K562 (cell line): Measurements from ENCODE around the gene DGCR6L. TPM values are rescaled to one million over a fixed set of nuclear protein-coding genes. Genes with fewer than 3 reads are reported as not detected.
A peak's percentile ranks its signal among the peaks of the same experiment; 100 is the strongest.

Source experiments
- ETS1 ChIP-seq: conservative IDR thresholded peaks from 2 replicates; pipeline ENCODE4 v1.6.1; 2011; ENCODE audit warnings: low read depth, mild to moderate bottlenecking, low read length; ENCODE audit not compliant: control insufficient read depth
- ETS2 ChIP-seq: IDR thresholded peaks from 2 replicates; pipeline ENCODE4 v1.6.1; 2016; ENCODE audit warnings: borderline replicate concordance, missing genetic modification characterization, mild to moderate bottlenecking, moderate library complexity, missing compliant biosample characterization; ENCODE audit not compliant: poor library complexity, severe bottlenecking
- FOXA1 ChIP-seq: fragments of 450-650 bp; IDR thresholded peaks from 2 replicates; pipeline ENCODE4 v1.6.1; 2016; ENCODE audit warnings: mild to moderate bottlenecking, borderline replicate concordance
- HMGXB4 ChIP-seq: sonication (generic); formaldehyde crosslinking; IDR thresholded peaks from 2 replicates; pipeline ENCODE4 v1.8.1; 2023; ENCODE audit warnings: mild to moderate bottlenecking, missing genetic modification reagents
- KDM5B ChIP-seq: fragments of 200-600 bp; sonication (generic); IDR thresholded peaks from 2 replicates; pipeline ENCODE4 v1.6.1; 2012; ENCODE audit warnings: low read depth, mild to moderate bottlenecking, moderate library complexity, low read length, control low read depth, inconsistent platforms; ENCODE audit not compliant: insufficient replicate concordance
- MAZ ChIP-seq, 2 experiments: fragments of 450-650 bp in 1 of 2; sonication (generic) in 1 of 2; formaldehyde crosslinking; IDR thresholded peaks in 1 of 2; conservative IDR thresholded peaks in 1 of 2; 2 replicates each; pipeline versions ENCODE4 v1.4.0 to v1.5.0; 2020; ENCODE audit warnings: mild to moderate bottlenecking in 1 of 2, missing genetic modification reagents in 1 of 2
- MYC ChIP-seq, 2 experiments: fragments of 250-450 bp in 1 of 2; sonication (Bioruptor Pico) in 1 of 2; IDR thresholded peaks; 2 replicates each; pipeline versions ENCODE4 v1.5.1 to v1.6.1; 2012 to 2021; ENCODE audit warnings: low read depth in 2 of 2, borderline replicate concordance in 1 of 2, improper control_type of control experiment in 1 of 2, low read length in 1 of 2, mild to moderate bottlenecking in 1 of 2, moderate library complexity in 1 of 2
- ZNF134 ChIP-seq: fragments of 250-450 bp; sonication (Bioruptor Pico); conservative IDR thresholded peaks from 2 replicates; pipeline ENCODE4 v1.4.0; 2020
- ZNF592 ChIP-seq: fragments of 450-650 bp; IDR thresholded peaks from 2 replicates; pipeline ENCODE4 v1.6.1; 2017; ENCODE audit warnings: antibody characterized with exemption, mild to moderate bottlenecking
- ZNF609 ChIP-seq: sonication (generic); formaldehyde crosslinking; IDR thresholded peaks from 2 replicates; pipeline ENCODE4 v1.8.1; 2023; ENCODE audit warnings: missing genetic modification reagents, mild to moderate bottlenecking, borderline replicate concordance
- polyA plus RNA-seq, 8 experiments: library from polyadenylated mRNA; depleted of rRNA in 4 of 8; stranded (reverse) in 5 of 8; unstranded in 3 of 8; fragments of >200 nt; fragmentation: Nextera tagmentation in 2 of 8; fragmentation: Illumina TruSeq in 1 of 8; extraction: Ambion mirVana in 2 of 8; extraction: Trizol in 1 of 8; gene quantifications; 2 replicates each; pipeline versions ENCODE4 v1.2.1 to v1.2.3, GENCODE V29; 2011 to 2014; ENCODE audit warnings: inconsistent platforms in 1 of 8, missing spikeins in 1 of 8
- total RNA-seq, 7 experiments: library from RNA; depleted of rRNA in 6 of 7; stranded (reverse); fragments of >200 nt in 6 of 7; fragmentation: Illumina TruSeq in 2 of 7; extraction: Trizol in 2 of 7; gene quantifications; 2 replicates each; pipeline versions ENCODE4 v1.2.1 to v1.2.3, GENCODE V29; 2011 to 2021; ENCODE audit warnings: low replicate concordance in 1 of 7

Gene DGCR6L
- total and polyA plus RNA-seq, 9 of the 15 experiments (the other 6 are each of a cell fraction or from before 2014, with no cell fraction given), result 3.6 to 151 (median 51.0) TPM

DNA sequence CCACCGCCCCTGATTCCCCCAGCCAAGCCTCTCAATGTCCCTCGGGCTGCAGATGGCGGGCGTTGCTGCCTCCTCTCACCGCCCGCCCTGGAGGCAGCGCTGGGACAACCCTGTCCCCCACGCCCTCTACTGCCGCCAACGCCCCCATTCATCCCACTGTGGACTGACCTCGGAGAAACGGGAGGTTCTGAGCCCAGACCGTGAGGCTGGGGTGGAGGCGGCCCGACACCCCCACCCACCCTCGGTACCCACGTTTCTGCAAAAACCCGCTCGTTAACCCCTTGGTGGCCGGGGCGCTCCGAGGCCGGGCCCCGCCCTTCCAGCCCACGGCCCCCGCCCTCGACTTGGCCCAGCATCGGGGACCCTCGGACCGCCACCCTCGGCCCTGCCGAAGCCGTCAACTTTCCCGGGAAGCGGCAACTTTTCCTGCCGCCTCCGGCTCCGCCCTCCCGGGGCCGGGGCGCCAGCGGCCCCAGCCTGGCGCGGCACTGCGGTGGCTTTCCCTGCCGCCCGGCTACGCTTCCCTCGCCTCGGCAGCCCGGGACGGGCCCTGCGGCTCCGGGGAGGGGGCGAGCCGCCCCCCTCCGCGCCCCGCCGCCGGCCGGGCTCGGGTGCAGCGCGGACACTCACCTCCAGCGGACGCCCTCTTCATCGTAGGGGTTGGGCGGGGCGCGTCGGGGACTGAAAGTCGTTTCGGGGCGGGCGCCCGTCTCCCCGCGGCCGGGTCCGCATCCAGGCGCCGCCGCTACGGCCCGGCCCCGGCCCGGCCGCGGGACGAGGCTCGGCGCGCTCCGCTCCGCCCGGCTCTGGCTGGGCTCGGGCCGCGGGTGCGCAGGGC lies 52.2 kb downstream of the DGCR6L start (continued):
- TF ChIP-seq ZNF609 (CRISPR knock-in tag) (peak; percentile 29; the same call in 1 of the 2 replicates), ZNF592 (no peak), FOXA1 (no peak), HMGXB4 (0 out of 2 replicates have a peak, but pooled peaks have one; percentile 71), ZNF134 (CRISPR knock-in tag) (no peak), KDM5B (peak; percentile 39), MYC (IDR thresholded peaks at IDR 0.05; ENCODE audit: low read depth, low read length) (no peak), MYC (CRISPR knock-in tag; IDR thresholded peaks at IDR 0.05; ENCODE audit: borderline replicate concordance, low read depth) (peak; percentile 78; the same call in 1 of the 2 replicates), MAZ (CRISPR knock-in tag; conservative IDR thresholded peaks at IDR 0.05 in 1 of 2, IDR thresholded peaks at IDR 0.05 in 1 of 2) (peak; percentile 38 to 71; a peak in 3 of 4 replicates), ETS1 (peak; percentile 42; the same call in 1 of the 2 replicates), ETS2 (peak; percentile 66)
